Activated CD8-positive, alpha-beta T cell treated with anti-CD3 and anti-CD28 coated beads for 36 hours (primary cell): ENCODE data around the gene SLC12A7. TPM values are rescaled to one million over a fixed set of nuclear protein-coding genes. Genes with fewer than 3 reads are reported as not detected.
"Not testable (repeated sequence)": the region's sequence is repeated elsewhere in the genome, so short reads cannot be mapped to it uniquely, and the experiment has no call there.

ENCODE experiments used
- ATAC-seq: fragments of 200-7000 bp; cut with Tn5 transposase; one replicate; pipeline ENCODE4 v1.10.0; 2021; ENCODE audit warnings: mild to moderate bottlenecking, moderate library complexity
- CTCF ChIA-PET: fragments of 350-600 bp; sonication (Branson Sonifier 250); formaldehyde crosslinking; loops from one replicate; lab custom pipeline; 2021; ENCODE audit warnings: antibody characterized with exemption; lab: Charles Lee
- POLR2A ChIA-PET: fragments of 350-600 bp; sonication (Branson Sonifier 250); formaldehyde crosslinking; loops from one replicate; lab custom pipeline; 2021; ENCODE audit warnings: antibody characterized with exemption; lab: Charles Lee
- DNase-seq: peaks from one replicate; pipeline ENCODE4 v3.0.0-alpha.2; 2020
- H3K27ac Mint-ChIP-seq: one replicate; pipeline ENCODE4 v1.8.0; 2021; ENCODE audit warnings: mild to moderate bottlenecking, mixed read lengths
- H3K27me3 Mint-ChIP-seq: one replicate; pipeline ENCODE4 v1.8.0; 2021; ENCODE audit warnings: mixed read lengths
- H3K36me3 Mint-ChIP-seq: one replicate; pipeline ENCODE4 v1.8.0; 2021; ENCODE audit warnings: low read depth, mixed read lengths
- H3K4me1 Mint-ChIP-seq: one replicate; pipeline ENCODE4 v1.8.0; 2021; ENCODE audit warnings: low read depth, mixed read lengths
- H3K4me3 Mint-ChIP-seq: one replicate; pipeline ENCODE4 v1.8.0; 2021; ENCODE audit warnings: mild to moderate bottlenecking, moderate library complexity, mixed read lengths
- H3K9me3 Mint-ChIP-seq: one replicate; pipeline ENCODE4 v1.8.0; 2021; ENCODE audit warnings: mixed read lengths
- intact Hi-C: fragments of 100-400 bp; cut with micrococcal nuclease; formaldehyde crosslinking; loops from one replicate; pipeline ENCODE4 v1.10.0; 2022
- total RNA-seq, 2 experiments: library from RNA; stranded (reverse); gene quantifications; one replicate each; pipeline ENCODE4 v1.2.3, GENCODE V29; 2021
- TF ChIP-seq, protein P1 (sequence below): fragments of 200-600 bp; IDR thresholded peaks from one replicate; pipeline ENCODE4 v1.8.0; 2022; ENCODE audit warnings: antibody characterized with exemption, mild to moderate bottlenecking

SLC12A7 gene
- total RNA-seq, 2 experiments from 2014 or later, result 21.6 to 24.8 TPM

DNA sequence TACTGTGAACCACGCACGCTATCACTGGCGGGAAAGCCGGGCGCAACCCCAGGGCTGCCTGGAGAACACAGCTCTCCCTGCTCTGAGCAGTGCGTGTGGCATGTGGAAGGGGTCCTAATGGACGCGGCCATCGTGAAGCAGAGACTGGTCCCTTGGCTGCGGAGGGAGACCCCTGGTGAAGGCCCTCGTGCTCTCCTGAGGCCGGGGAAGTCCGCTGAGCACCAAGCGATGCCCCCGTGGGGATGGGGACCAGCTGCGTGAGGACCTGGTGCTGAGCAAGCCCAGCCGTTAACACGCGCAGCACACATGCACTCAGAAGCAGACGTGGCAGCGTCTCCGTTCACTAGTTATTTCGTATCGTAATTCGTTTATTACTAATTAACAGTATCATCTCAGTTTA is 24.4 kb downstream of the SLC12A7 start:
- Mint-ChIP-seq H3K4me3 (no peak overlapping the region), H3K27ac (no peak overlapping the region), H3K36me3 (peaks cover 4% of the 10 kb centered on the region), H3K9me3 (no peaks in the 10 kb centered on the region), H3K4me1 (no peaks in the 10 kb centered on the region), H3K27me3 (no peaks in the 10 kb centered on the region)
- intact Hi-C loops, result no loop called here
- ATAC-seq (no peak), DNase-seq (no peak)
- TF ChIP-seq, protein P1, sequence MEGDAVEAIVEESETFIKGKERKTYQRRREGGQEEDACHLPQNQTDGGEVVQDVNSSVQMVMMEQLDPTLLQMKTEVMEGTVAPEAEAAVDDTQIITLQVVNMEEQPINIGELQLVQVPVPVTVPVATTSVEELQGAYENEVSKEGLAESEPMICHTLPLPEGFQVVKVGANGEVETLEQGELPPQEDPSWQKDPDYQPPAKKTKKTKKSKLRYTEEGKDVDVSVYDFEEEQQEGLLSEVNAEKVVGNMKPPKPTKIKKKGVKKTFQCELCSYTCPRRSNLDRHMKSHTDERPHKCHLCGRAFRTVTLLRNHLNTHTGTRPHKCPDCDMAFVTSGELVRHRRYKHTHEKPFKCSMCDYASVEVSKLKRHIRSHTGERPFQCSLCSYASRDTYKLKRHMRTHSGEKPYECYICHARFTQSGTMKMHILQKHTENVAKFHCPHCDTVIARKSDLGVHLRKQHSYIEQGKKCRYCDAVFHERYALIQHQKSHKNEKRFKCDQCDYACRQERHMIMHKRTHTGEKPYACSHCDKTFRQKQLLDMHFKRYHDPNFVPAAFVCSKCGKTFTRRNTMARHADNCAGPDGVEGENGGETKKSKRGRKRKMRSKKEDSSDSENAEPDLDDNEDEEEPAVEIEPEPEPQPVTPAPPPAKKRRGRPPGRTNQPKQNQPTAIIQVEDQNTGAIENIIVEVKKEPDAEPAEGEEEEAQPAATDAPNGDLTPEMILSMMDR, result no peak
- ChIA-PET POLR2A (no interaction called here), CTCF (no interaction called here)

DNA sequence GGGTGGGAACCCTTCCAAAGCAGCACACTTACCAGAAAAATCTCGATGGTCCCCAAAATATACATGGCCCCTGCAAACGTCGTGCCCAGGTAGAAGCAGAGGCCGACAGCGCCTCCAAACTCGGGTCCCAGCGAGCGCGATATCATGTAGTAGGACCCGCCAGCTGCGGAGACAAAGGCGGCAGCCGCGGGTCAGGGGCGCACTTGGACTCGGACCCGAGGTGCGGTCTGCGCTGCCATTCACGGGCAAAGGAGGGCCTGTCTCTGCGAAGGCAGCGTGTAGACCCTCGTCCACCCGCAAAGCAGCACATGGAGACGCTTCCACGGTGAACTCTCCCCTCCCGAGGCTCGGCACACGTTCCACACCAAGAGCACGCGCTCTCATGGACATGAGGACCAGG is 25.0 kb downstream of the SLC12A7 start:
- TF ChIP-seq, protein P1, result no peak
- Mint-ChIP-seq H3K36me3 (peaks cover 4% of the 10 kb centered on the region), H3K27me3 (no peaks in the 10 kb centered on the region), H3K4me3 (no peak overlapping the region), H3K9me3 (no peaks in the 10 kb centered on the region), H3K27ac (no peak overlapping the region), H3K4me1 (no peaks in the 10 kb centered on the region)
- POLR2A ChIA-PET, result no interaction called here
- DNase-seq, result no peak
- intact Hi-C loops, result no loop called here
- no peak for ATAC-seq
- CTCF ChIA-PET, result no interaction called here

DNA sequence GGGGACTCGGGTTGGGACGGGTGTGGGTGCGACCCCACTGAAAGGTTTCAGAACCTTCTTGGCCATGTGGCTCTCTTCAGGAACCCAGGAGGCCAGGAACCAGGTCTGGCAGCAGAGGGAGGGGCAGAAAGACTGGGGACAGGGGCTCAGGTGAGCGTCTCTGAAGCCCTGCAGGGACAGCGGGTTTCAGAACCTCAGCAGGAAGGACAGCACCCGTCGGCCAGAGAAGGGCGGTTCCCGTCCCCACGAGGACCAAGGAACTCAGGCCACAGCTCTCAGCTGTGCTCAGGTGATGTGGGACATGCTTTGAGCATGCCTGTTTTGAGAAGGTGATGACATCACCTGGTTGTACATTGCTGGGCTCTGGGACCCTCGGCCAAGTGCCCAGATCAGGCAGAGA is 25.7 kb downstream of the SLC12A7 start:
- H3K4me1 Mint-ChIP-seq, result no peaks in the 10 kb centered on the region
- CTCF ChIA-PET, result no interaction called here
- ATAC-seq (no peak), DNase-seq (no peak)
- TF ChIP-seq, protein P1, result no peak
- no peaks in the 10 kb centered on the region for H3K27me3 Mint-ChIP-seq
- H3K9me3 Mint-ChIP-seq, result no peaks in the 10 kb centered on the region
- intact Hi-C loops, result no loop called here
- POLR2A ChIA-PET, result no interaction called here
- peaks cover 7% of the 10 kb centered on the region for H3K36me3 Mint-ChIP-seq
- no peak overlapping the region for H3K4me3 Mint-ChIP-seq
- H3K27ac Mint-ChIP-seq, result no peak overlapping the region

DNA sequence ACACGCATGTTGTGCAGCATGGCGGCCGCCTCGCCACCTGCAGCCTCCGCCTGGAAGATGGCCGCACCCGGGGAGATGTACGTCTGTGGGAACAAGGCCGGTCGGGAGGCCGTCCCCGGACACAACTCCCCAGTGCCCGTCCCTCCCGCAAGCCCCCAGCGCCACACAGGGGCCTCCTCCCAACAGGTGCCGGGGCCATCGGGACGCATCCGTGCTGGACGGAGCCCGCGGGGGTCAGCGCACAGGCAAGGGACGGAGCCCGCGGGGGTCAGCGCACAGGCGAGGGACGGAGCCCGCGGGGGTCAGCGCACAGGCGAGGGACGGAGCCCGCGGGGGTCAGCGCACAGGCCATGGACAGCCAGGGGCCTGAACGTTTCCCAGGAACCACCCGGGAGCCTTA is 26.5 kb downstream of the SLC12A7 start:
- no peak overlapping the region for H3K27ac Mint-ChIP-seq
- TF ChIP-seq, protein P1, result no peak
- no peaks in the 10 kb centered on the region for H3K4me1 Mint-ChIP-seq
- no peak overlapping the region for H3K4me3 Mint-ChIP-seq
- no peaks in the 10 kb centered on the region for H3K9me3 Mint-ChIP-seq
- ATAC-seq (no peak), DNase-seq (no peak)
- H3K27me3 Mint-ChIP-seq, result no peaks in the 10 kb centered on the region
- POLR2A ChIA-PET, result no interaction called here
- CTCF ChIA-PET, result no interaction called here
- H3K36me3 Mint-ChIP-seq, result peaks cover 11% of the 10 kb centered on the region
- intact Hi-C loops, result no loop called here

DNA sequence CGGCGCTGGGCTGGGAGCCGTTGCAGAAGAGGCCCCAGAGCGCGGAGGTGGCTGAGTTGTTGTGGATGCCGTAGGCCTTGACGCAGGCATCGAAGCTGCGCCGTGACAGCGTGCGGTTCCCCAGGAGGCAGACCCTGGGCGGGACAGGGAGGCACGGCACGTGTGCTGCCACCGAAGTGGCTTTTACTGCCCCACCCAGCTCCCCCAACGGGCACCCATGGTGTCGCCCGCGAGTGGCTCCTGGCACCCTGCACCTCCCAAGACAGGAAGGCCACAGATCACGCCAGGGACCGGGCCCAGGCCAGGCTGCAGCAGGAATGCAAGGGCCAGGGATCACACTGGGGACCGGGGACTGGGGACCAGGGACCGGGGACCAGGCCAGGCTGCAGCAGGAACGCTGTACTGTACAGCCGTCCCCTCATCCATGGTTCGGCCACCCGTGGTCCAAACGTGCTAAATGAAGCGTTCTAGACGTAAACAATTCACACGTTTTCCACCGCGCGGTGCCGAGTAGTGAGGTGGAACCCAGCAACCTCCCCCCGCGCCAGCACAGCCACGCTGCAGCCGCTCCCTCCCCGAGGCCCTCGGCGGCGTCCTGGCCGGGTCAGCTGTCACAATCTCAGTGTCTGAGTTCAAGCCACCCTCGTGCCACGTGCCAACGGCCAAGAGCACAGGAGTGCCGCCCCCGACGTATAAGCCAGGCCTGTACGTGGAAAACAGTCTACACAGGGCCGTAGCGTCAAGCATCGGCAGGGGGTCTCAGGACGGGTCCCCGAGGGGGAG is 27.8 kb downstream of the SLC12A7 start:
- Mint-ChIP-seq H3K36me3 (peaks cover 11% of the 10 kb centered on the region), H3K27ac (no peak overlapping the region), H3K27me3 (no peaks in the 10 kb centered on the region), H3K4me1 (no peaks in the 10 kb centered on the region), H3K9me3 (no peaks in the 10 kb centered on the region), H3K4me3 (no peak overlapping the region)
- ATAC-seq, result no peak
- CTCF ChIA-PET, result no interaction called here
- intact Hi-C loops, result no loop called here
- no peak for DNase-seq
- POLR2A ChIA-PET, result no interaction called here
- TF ChIP-seq, protein P1, result no peak

DNA sequence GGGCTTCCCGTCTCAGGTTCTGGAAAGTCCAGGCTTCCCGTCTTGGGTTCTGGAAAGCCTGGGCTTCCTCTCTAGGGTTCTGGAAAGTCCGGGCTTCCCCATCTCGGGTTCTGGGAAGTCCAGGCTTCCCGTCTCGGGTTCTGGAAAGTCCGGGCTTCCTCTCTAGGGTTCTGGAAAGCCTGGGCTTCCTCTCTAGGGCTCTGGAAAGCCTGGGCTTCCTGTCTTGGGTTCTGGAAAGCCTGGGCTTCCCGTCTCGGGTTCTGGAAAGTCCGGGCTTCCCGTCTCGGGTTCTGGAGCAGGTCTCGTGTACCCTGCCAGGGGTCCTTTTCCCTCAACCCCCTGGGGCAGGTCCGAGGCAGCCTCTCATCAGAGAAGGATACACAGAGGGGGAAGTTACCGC is 28.8 kb downstream of the SLC12A7 start:
- intact Hi-C loops, H3K4me3 Mint-ChIP-seq, H3K4me1 Mint-ChIP-seq, H3K9me3 Mint-ChIP-seq, H3K27ac Mint-ChIP-seq, ATAC-seq, CTCF ChIA-PET, H3K27me3 Mint-ChIP-seq, DNase-seq, POLR2A ChIA-PET: not testable (repeated sequence)
- H3K36me3 Mint-ChIP-seq, result peaks cover 11% of the 10 kb centered on the region
